HG03108 (cell line): ENCODE measurements around the gene PTPRN.
"Not testable (repeated sequence)": the region's sequence is repeated elsewhere in the genome, so short reads cannot be mapped to it uniquely, and the experiment has no call there.

Source experiments
- ATAC-seq: cut with Tn5 transposase; IDR thresholded peaks from one replicate; pipeline ENCODE4 v1.9.1; 2021; ENCODE audit warnings: moderate library complexity; ENCODE audit not compliant: unreplicated experiment

PTPRN gene

DNA sequence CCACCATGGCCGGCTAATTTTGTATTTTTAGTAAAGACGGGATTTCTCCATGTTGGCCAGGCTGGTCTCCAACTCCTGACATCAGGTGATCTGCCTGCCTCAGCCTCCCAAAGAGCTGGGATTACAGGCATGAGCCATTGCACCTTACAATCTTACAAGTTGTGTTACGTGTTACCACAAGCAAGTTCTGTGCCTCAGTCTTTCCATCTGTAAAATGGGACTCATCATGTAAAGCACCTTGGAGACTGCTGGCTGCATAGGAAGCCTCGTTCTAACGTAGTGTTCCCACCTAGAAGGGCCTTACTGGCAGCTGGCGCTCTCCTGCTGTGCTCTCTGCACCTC is 20.0 kb downstream of the PTPRN start:
- ATAC-seq, result no peak

DNA sequence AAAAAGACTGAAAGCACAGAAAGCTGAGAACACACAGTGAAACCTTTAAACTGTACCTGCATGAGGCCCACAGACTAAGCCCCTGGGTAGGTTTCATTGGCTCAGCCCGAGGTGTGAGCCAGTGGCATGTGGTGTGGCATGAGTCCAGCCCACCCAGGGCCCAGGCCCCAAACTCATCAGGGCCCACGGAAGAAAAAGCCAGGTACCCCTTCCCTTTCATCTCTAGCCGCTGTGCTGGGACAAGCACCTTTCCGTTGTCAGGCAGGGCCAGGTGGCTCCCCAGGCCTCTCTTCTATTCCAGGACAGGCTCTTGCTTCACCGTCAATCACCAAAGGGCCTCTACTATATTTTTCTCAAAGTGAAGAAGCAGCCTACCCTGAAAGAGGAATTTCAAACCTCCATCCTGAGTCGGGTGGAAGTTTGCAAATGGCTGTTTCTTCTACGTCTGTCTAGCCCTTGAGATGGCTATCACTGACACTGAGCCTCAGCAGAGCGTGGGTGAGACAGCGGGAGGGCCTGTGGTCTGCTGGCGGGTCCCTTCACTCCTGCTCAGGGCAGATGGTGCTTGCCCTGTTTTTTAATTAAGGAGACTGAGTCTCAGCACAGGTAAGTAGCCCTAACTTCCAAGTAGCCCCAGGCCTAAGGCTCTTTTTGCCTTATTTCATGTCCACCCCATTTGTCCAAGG is 21.5 kb downstream of the PTPRN start:
- no peak for ATAC-seq

DNA sequence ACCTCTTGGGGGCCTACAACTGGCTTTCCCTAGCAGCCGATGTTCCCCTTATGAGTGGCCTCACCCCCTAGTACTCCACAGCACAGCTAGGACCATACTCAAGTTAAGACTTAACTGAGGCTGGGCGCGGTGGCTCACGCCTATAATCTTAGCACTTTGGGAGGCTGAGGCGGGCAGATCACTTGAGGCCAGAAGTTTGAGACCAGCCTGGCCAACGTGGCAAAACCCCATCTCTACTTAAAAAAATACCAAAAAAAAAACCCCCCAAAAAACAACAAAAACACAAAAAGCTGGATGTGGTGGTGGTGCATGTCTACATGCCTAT is 22.1 kb downstream of the PTPRN start:
- not testable (repeated sequence) for ATAC-seq

DNA sequence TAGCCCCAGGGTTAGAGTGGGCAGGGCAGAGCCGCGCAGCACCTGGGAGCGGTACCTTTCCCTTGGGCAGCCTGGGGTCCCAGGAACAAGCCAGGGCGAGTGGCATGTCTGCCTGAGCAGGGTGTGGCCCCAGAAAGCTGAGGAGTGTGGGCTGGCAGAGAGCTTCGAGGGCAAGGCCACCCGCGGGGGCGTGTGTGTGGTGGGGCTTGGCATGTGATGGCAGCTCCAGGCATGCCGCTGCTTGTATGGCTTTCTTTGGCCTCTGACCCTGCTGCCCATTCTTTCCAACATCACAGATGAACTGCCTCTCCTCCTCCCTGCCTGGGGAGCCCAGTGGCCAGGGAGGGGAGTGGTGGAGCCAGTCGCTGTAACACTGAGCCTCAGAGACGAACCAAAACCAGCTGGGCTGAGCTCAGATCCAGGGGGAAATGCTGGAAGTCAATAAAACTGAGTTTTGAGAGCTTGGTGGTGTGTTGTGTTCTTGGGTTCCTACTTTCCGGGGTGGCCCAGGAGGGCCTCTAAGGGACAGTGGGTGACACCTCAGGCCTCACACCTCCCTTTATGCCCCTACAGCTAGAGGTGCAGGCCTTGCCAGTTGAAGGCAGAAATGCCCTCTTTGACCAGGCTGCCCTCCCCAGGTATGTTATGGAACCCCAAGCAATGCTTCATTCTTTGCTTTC is 22.6 kb downstream of the PTPRN start:
- ATAC-seq, result no peak

DNA sequence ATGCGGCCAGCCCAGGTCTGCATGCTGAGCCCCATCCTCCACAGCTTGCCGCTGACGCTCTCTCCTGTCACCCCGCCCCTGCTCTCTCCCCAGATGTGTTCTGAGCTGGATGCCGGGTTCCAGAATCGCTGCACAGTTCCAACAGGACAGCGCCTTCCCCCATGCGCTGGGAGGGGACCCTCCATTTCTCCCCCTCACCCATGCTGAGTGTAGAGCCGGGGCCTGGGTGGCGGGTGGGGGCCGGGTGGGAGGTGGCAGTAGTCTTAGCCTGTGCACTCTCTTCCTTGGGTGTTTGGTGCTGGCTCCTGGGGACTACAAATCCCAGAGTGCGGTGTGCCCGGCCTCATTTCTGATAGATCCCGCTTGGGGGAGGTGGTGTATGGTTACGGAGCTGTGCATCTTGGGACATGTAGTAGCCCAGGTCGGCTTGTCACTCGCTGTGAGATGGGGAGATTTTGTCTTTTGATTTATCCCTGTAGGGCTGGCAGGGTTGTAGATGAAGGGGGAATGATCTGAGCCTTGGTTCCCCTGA is 23.2 kb downstream of the PTPRN start:
- ATAC-seq, result no peak

DNA sequence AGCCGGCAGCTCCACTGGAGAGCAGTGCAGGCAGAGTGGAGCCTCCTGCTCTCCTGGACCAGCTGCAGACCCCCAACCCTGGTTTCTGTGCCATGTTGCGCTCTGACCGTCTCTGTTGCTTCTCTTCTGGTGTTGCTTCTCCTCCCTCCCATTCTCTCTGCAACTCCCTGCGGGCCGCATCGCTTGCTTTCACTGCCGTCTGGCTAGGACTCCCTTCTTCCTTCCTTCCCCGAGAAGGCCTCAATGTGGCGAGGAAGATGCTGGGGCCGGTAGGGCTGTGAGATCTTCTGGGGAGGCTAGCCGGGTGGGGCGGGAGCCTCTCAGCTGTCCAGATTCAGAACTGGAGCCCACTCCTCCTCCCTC is 23.8 kb downstream of the PTPRN start:
- ATAC-seq, result no peak

DNA sequence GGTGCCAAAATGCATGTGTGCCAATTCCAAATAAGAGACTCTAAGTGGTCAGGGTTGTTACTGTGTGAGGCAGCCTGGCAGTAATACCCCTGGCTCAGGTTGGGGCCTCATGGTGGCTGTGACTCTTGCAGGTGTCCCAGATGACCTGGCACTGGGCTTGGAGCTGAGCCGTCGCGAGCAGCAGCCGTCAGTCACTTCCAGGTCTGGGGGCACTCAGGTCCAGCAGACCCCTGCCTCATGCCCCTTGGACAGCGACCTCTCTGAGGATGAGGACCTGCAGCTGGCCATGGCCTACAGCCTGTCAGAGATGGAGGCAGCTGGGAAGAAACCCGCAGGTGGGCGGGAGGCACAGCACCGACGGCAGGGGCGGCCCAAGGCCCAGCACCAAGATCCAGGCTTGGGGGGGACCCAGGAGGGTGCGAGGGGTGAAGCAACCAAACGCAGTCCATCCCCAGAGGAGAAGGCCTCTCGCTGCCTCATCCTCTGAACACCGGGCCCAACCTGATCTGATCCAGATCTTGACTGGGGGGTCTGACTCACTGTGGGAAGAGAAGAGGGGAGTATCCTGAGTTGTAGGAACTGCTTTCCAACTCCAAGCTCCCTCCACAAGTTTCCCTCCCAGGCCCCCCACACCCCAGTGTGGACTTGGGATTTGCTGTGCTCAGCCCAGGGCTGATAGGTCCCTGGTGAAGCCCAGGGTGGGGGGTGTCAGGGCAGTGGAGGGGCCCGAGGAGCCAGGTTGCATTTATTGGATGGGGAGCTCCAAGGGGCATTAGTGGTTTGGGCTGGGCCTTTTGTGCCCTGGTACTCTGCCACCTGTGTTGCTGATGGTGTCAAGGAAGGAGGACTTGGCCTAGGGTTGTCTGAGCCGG is 24.5 kb downstream of the PTPRN start:
- no peak for ATAC-seq

DNA sequence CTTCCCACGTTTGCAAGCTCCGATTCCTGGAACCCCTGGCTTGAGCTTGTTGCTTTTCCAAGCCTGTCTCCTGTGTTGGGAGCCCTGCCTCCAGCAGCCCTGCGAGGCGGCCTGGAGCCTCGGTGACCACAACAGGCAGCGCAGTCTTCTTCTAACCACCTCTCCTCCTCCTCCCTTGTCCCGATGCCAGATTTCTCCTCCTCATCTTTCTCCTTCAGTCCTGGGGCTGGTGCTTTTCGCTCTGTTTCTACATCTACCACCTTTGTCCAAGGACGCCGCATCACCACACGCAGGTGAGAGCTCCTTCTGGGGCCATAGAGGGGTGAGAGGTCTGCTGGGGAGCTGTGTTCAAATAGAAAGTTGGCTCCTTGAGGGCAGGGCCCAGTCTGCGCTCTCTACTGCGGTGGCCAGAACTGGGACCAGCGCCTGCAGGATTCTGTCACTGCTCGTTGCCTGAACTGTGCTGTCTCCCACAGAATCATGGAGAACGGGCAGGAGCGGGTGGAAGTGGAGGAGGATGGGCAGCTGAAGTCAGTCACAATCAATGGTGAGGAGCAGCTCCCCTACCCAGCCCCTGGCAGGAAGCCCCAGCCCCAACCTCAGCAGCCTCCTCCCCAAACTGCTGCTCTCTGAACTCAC is 26.1 kb downstream of the PTPRN start:
- no peak for ATAC-seq

DNA sequence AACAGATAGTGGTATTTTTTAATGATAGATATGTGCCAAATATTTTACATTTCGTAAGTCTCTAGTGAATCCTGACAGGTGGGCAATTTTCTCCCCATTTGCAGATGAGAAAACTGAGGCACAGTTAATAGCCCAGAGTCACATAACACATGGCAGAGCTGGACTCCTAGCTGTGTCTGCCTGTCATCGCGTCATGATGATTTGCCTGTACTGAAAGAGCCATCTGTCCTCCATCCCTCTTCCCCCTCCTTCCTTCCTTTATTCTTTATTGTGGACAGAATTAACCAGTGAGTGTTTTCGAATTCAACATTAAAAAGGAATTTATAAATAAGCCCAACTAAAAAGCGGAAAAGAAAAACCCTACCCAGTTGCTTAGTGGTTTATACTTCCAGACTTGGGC is 26.8 kb downstream of the PTPRN start:
- ATAC-seq, result no peak

DNA sequence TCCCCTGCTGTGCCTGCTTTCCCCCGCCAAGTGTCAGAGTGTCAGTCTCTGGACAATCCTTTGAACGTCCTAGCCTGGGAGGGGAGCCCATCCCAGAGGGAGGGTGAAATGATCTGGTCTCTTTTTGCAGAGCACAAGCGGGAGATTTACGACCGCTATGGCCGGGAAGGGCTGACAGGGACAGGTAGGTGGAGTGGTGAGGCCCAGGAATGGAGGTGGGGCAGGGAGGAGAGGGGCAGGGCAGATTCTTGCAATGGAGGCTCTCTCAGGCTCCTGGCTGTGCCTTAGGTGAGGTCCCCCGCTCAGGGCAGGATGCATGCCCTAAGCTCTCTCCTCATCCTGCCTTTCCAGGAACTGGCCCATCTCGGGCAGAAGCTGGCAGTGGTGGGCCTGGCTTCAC is 27.6 kb downstream of the PTPRN start:
- ATAC-seq, result no peak

DNA sequence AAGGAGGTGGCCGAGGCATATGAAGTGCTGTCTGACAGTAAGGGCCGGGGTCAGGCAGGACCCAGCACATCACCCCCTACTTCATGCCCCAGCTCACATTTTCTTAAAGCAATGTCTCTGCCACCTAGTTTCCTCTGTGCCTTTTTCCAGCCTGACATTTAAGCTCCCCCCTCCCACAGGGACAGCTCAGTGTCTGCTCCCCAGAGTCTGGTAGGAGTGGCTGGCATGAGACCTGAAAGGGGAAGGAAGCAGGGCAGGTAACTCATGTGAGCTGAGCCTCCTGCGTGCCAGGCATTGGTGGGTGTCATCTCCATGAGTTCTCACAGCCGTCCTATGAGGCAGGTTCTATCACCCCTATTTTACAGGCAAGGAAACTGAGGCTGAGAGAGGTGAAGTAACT is 28.6 kb downstream of the PTPRN start:
- ATAC-seq, result no peak

DNA sequence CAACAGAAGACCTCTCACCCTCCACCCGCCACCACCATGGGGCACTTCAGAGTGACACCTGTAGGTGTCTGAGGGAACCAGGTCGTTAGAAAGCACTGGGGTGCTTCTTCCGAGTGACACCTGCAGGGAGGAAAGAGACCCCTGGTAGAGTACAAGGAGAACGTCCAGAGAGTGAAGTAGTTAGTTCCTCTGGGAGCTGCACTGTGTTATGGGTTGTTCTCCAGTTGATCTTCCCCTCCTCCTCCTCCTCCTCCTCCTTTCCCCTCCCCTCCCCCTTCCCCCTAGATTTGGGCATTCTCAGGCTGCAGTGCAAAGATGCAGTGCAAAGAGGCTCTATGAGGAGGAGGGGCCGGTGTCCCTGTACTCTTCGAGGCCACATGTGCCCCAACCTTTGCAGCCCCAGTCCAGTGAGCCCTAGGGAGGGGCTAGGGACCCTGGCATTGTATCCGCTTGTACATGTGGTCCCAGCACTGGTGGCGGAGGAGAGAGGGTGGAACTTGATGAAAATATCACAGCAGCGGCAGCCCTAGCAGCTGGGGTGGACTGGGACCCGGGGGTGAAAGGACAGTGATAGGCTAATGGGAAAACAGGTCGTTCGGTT is 29.2 kb downstream of the PTPRN start:
- ATAC-seq, result no peak

DNA sequence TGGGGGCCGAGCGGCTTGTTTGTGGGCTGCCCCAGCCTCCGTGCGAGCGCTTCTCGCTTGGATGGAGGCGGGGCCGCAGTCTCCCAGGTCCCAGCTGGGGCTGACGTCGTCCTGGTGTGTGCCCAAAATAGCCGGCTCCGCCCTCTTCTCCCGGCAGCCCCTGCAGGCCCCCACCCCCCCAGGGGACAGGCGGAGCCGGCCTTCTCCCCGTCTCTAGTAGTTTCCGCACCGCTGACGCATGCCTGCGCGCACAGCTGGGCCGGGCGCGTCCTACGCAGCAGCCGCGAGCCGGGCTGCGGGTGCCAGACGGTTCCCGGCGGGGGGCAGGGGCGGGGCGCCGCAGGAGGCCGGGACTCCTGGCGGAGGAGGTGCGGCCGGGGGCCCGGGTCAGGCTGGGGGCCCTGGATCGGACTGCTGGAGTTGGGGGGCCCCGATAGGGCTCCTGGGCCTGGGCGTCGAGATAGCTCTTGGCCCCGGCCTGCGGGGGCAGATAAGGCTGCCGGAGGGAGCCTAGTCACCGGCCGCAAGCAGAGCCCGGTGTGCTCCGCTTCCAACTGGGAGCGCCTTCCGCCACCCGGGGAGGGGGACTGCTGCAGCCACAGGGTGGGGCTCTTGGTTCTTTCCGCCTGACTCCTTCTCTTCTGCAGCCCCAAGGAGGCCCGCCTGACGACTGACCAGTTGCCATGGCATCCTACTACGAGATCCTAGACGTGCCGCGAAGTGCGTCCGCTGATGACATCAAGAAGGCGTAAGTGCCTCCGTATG is 29.9 kb downstream of the PTPRN start, which contains the start of gene DNAJB2:
Gene DNAJB2, plus strand, starts transcription at position 216 of the 765 bp plus-strand sequence. Its CDS starts 468 bp downstream, at position 684.
- peak; percentile 82 for ATAC-seq

DNA sequence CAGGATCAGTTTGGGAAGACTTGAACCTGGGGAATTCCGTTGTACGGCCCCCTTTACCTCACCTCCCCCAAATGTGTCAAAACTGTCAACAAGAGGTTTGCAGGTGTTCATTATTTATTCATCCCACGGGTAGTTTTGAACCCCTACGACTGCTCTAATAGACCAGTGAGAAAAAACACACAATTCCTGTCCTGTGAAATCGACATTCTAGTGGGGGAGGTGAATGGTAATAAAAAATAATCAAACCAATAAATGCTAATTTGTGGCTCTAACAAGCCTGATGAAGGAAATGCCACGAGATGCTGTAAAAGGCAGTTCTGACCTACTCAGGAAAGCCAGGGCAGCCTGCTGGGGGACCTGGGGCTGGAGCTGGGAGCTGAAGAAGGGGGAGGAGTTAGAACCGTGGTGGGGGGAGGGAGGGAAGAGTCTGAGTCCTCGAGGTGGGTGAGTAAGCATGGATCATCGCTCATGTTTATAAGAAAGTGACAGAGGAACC is 30.5 kb downstream of the PTPRN start:
- no peak for ATAC-seq

DNA sequence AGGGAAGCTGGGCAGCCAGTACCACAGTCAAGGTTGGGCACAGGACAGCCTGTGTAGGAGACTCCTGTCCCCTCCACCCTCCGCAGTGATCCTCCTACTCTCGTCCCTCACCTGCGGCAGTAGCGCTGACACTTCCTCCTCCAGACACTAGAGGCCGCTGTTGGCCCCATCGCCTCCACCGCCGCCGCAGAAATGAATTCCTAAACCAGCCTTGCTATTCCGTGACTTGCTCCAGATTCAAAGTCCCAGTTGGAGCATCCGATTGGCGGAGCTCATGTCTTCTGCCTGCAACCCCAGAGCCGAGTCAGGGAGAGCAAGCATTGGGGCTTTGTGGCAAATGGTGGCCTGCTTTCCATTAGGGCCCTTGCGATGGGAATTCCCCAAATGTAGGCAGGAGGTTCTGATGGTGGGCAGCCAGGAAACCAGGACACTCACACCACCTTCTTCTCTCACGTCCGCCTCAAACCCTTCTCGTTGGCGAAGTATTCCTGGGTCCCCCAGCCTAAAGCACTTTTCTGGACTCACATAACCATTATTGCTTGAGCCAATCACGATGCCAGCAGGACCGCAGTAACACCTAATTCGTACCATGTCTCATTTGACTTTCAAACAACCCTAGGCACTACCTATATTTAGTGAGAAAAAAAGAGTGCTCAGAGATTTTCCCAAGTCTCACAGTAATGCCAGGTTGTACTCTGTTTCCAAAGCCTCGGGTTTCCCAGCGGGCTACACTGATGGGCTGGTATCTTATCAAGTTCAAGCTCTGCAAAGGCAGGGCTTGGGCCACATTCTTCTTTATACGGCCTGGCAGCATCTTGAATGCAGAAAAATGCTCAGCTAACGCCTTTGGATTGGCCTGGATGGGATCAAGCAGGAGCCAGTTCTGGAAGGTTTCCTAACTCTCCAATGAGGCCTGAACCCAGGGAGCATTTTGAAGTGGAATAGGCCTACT is 31.2 kb downstream of the PTPRN start:
- ATAC-seq, result peak; percentile 18

DNA sequence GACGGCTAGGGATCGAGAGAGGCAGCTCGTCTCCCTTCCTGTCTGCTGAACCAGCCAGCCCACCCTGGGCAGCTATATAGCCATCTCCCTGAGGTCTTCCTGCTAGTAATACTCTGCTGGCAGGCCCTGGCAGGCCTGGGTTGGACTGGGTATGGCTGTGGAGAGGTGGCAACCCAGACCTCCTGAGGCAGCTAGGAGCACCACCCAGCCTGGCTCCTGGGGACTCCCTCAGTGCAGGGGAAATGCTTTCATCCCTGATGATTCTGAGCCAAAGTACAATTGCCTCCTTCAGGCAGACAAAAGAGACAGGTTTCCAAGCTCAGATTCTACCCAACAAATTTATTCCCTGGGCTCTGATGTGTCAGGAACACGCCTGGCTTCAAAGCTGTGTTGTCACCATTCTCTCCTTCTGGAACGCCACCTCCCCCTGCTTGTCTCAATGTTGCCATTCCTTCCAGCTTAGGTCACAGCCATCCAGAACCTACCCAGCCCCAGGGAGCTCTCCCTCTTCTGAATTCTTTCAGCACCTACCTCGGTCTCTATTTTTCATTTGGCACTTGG is 34.8 kb downstream of the PTPRN start:
- no peak for ATAC-seq

DNA sequence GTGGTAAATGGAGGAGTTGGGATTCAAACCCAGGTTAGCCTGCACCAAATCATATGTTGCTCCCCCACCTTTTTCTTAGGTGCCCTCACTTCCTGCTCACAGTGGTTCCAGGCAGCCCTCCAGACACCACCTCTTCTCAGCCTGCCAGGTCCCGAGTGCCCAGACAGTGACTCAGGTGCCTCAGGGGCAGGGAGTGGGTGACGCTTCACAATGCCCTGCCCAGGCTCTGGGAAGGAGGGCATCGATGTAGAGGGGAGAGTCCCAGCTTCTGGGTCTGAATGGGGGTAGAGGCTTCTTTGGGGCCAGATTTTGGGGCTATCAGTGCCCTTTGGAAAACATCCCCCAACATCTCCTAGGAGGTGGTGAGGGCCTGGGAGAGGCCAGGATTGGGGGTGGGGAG is 35.3 kb downstream of the PTPRN start:
- ATAC-seq, result no peak

DNA sequence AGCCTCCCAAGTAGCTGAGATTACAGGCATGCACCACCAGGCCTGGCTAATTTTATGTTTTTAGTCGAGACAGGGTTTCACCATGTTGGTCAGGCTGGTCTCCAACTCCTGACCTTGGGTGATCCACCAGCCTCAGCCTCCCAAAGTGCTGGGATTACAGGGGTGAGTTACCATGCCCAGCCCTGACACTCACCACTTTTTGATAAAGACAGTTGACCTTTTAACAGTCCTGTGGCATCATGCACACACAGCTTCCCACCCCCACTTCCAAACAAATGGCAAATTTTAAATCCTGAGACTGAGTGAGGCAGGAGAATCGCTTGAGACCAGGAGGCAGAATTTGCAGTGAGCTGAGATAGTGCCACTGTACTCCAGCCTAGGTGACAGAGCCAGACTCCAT is 36.2 kb downstream of the PTPRN start:
- no peak for ATAC-seq

DNA sequence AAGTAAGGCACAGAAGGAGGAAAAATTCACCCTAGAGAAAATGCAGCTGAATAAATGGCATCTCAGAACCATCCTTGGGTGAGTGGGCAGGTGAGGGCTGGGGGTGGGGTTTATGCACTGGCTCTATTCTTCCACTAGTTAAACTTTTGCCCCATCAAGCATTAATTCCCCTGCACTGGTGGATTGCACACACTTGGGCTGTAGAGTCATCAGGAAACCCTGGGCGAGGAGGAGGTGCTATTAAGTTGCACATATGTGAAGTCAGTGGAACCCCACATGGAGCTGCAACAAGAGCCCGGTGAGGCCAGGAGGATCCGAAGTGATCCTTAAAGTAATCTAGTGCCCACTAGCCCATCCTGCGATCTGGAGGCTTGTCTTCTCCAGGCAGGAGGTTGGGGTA is 36.8 kb downstream of the PTPRN start:
- ATAC-seq, result no peak
